ENCODE results near the gene ADAMTS6. TPM values are rescaled to one million over a fixed set of nuclear protein-coding genes. Genes with fewer than 3 reads are reported as not detected.

Gene ADAMTS6
- total RNA-seq, 3 donors from 2014 or later = 1.4 to 6.0 (median 3.9) TPM

GRCh38 chr5:65144136-65144871 is 337.4 kb downstream of the ADAMTS6 start:
- no peak for TF ChIP-seq CTCF (IDR thresholded peaks at IDR 0.05)
- no peak for TF ChIP-seq POLR2AphosphoS5 (IDR thresholded peaks at IDR 0.05)
- no peak for TF ChIP-seq POLR2A (IDR thresholded peaks at IDR 0.05)

GRCh38 chr5:65142511-65143011 is 339.2 kb downstream of the ADAMTS6 start:
- Histone ChIP-seq H3K9me3 (no peaks in the 10 kb centered on the region), H3K4me3 (no peak overlapping the region), H3K4me1 (no peaks in the 10 kb centered on the region), H3K36me3 (no peaks in the 10 kb centered on the region), H3K27me3 (no peaks in the 10 kb centered on the region), H3K27ac (no peak overlapping the region)
- no peak for DNase-seq (ENCODE audit: low spot score in 2 of 2)
- intact Hi-C loops (cut with DNase I; ENCODE audit: low total_unique reads) = no loop called here
- TF ChIP-seq POLR2A (IDR thresholded peaks at IDR 0.05) = no peak
- TF ChIP-seq CTCF (IDR thresholded peaks at IDR 0.05) = no peak
- no peak for TF ChIP-seq POLR2AphosphoS5 (IDR thresholded peaks at IDR 0.05)

More at GRCh38 chr5:65144136-65144871, 337.4 kb downstream of the ADAMTS6 start:
- Histone ChIP-seq H3K36me3 (no peaks in the 10 kb centered on the region), H3K27me3 (no peaks in the 10 kb centered on the region), H3K27ac (no peak overlapping the region), H3K4me1 (no peaks in the 10 kb centered on the region), H3K9me3 (no peaks in the 10 kb centered on the region), H3K4me3 (no peak overlapping the region)
- intact Hi-C loops (cut with DNase I; ENCODE audit: low total_unique reads) = no loop called here
- DNase-seq (ENCODE audit: low spot score in 2 of 2) = no peak

- Histone ChIP-seq H3K27me3 (no peaks in the 10 kb centered on the region), H3K27ac (no peak overlapping the region), H3K9me3 (no peaks in the 10 kb centered on the region), H3K36me3 (no peaks in the 10 kb centered on the region), H3K4me1 (no peaks in the 10 kb centered on the region), H3K4me3 (no peak overlapping the region)
- no peak for DNase-seq (ENCODE audit: low spot score in 2 of 2)
- intact Hi-C loops (cut with DNase I; ENCODE audit: low total_unique reads) = no loop called here
- TF ChIP-seq CTCF (IDR thresholded peaks at IDR 0.05) = no peak
- TF ChIP-seq POLR2AphosphoS5 (IDR thresholded peaks at IDR 0.05) = no peak
- no peak for TF ChIP-seq POLR2A (IDR thresholded peaks at IDR 0.05)
Measured at GRCh38 chr5:65142016-65142415, 339.7 kb downstream of the ADAMTS6 start.

- H3K4me3 ChIP-seq = no peak overlapping the region
- no peak for DNase-seq (ENCODE audit: low spot score in 2 of 2)
- intact Hi-C loops (cut with DNase I; ENCODE audit: low total_unique reads) = no loop called here
- TF ChIP-seq CTCF (IDR thresholded peaks at IDR 0.05) (no peak), POLR2A (IDR thresholded peaks at IDR 0.05) (no peak), POLR2AphosphoS5 (IDR thresholded peaks at IDR 0.05) (no peak)
- H3K36me3 ChIP-seq = no peaks in the 10 kb centered on the region
- no peaks in the 10 kb centered on the region for H3K27me3 ChIP-seq
- H3K4me1 ChIP-seq = no peaks in the 10 kb centered on the region
- no peaks in the 10 kb centered on the region for H3K9me3 ChIP-seq
- H3K27ac ChIP-seq = no peak overlapping the region
Measured at GRCh38 chr5:65141493-65141892, 340.2 kb downstream of the ADAMTS6 start.

- Histone ChIP-seq H3K36me3 (no peaks in the 10 kb centered on the region), H3K27ac (no peak overlapping the region), H3K27me3 (no peaks in the 10 kb centered on the region), H3K4me1 (no peaks in the 10 kb centered on the region), H3K9me3 (no peaks in the 10 kb centered on the region), H3K4me3 (no peak overlapping the region)
- TF ChIP-seq POLR2AphosphoS5 (IDR thresholded peaks at IDR 0.05) = no peak
- no peak for TF ChIP-seq POLR2A (IDR thresholded peaks at IDR 0.05)
- TF ChIP-seq CTCF (IDR thresholded peaks at IDR 0.05) = no peak
- intact Hi-C loops (cut with DNase I; ENCODE audit: low total_unique reads) = no loop called here
- DNase-seq (ENCODE audit: low spot score in 2 of 2) = no peak
Measured at GRCh38 chr5:65137631-65138030, 344.1 kb downstream of the ADAMTS6 start.
